ENCODE results near the gene EVC. TPM values are rescaled to one million over a fixed set of nuclear protein-coding genes. Genes with fewer than 3 reads are reported as not detected.
"Not testable (repeated sequence)": the region's sequence is repeated elsewhere in the genome, so short reads cannot be mapped to it uniquely, and the experiment has no call there.

Gene EVC
- total RNA-seq, 4 donors from 2014 or later = 12.4 to 29.3 (median 17.6) TPM

DNA sequence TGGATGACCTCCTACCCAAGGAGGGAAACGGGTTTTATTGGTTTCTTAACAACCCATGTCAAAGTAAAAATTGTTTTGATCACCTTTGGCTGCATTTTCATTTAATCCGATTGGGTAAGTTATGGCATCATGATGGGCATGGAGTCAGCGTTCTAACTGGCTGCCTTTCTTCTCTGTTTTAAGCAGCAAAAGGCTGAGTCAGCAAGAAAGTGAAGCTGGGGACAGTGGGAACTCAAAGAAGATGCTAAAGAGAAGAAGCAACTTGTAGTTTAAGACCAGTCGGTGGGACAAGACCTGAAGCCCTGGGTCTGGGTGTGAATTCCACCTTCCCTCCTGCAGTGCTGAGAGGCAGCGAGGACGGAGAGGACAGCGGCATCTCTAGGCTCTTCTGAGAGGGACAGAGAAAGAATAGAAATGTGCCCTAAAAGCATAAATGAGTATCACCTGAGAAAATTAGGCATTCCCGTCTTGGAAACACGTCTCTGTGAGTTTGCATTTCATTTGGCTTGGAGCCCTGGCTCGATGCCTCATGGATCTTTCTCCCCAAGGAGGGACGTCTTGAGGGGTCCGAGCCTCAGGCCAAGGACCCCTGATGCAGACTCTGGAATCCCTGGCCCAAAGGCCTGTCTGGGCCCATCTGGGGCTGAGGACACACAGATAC is 99.9 kb downstream of the EVC start:
- TF ChIP-seq, protein P1, sequence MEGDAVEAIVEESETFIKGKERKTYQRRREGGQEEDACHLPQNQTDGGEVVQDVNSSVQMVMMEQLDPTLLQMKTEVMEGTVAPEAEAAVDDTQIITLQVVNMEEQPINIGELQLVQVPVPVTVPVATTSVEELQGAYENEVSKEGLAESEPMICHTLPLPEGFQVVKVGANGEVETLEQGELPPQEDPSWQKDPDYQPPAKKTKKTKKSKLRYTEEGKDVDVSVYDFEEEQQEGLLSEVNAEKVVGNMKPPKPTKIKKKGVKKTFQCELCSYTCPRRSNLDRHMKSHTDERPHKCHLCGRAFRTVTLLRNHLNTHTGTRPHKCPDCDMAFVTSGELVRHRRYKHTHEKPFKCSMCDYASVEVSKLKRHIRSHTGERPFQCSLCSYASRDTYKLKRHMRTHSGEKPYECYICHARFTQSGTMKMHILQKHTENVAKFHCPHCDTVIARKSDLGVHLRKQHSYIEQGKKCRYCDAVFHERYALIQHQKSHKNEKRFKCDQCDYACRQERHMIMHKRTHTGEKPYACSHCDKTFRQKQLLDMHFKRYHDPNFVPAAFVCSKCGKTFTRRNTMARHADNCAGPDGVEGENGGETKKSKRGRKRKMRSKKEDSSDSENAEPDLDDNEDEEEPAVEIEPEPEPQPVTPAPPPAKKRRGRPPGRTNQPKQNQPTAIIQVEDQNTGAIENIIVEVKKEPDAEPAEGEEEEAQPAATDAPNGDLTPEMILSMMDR (IDR thresholded peaks at IDR 0.05) = no peak
- ATAC-seq (ENCODE audit: low FRiP score) = no peak
- no peak for DNase-seq (ENCODE audit: low spot score)

DNA sequence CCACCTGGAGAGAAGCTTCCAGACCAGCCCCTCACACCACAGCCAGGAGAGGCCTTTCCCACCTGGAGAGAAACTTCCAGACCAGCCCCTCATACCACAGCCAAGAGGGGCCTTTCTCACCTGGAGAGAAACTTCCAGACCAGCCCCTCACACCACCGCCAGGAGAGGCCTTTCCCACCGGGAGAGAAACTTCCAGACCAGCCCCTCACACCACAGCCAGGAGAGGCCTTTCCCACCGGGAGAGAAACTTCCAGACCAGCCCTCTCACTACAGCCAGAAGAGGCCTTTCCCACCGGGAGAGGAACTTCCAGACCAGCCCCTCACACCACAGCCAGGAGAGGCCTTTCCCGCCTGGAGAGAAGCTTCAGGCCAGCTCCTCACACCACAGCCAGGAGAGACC is 101.1 kb downstream of the EVC start:
- ATAC-seq (ENCODE audit: low FRiP score); DNase-seq (ENCODE audit: low spot score): not testable (repeated sequence)

DNA sequence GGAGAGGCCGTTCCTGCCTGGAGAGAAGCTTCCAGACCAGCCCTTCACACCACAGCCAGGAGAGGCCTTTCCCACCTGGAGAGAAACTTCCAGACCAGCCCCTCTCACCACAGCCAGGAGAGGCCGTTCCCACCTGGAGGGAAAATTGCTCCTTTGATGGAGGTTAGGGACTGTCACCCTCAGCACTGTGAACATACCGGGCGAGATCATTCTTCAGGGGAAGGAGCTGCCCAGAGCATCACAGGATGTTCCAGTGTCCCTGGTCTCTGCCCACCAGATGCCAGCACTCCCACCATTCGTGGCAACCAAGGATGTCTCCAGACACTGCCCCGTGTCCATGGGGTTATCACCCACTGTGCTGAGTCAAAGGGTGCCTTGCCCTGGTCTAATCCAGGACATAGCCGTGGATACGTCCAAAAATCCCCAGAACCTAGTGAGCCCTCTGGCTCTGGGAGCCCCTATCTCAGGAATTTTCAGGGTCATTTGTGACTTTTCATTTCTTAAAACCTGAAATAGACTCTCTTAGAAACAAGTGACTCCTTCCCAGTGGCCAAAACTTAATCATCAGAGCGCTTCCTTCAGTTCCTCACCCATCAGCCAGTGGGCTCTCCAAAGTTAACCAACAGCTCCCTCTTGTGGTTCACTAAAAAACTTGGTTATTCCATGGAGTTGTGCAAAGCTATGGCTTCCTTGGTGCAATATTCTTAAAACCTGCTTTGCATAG is 101.7 kb downstream of the EVC start:
- DNase-seq (ENCODE audit: low spot score) = no peak
- TF ChIP-seq, protein P1 (IDR thresholded peaks at IDR 0.05) = no peak
- no peak for ATAC-seq (ENCODE audit: low FRiP score)

DNA sequence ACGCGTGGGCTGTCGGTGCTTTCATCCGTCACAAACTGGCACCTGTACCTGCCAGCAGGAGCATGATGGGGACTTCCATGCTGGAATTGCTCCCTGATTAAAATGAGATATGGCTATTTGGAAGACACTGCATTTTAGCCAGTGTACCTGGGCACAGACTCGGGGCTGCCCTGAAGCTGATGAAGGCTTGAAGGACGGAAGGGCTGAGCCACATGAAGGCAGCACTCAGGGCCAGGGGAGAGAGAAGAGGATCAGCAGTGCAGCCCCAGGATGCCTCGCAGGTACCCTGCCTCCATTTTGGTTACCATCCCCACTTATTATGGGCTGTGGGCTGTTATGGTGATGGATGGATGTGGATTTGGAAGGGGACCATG is 102.9 kb downstream of the EVC start:
- no peak for DNase-seq (ENCODE audit: low spot score)
- TF ChIP-seq, protein P1 (IDR thresholded peaks at IDR 0.05) = no peak
- ATAC-seq (ENCODE audit: low FRiP score) = no peak

DNA sequence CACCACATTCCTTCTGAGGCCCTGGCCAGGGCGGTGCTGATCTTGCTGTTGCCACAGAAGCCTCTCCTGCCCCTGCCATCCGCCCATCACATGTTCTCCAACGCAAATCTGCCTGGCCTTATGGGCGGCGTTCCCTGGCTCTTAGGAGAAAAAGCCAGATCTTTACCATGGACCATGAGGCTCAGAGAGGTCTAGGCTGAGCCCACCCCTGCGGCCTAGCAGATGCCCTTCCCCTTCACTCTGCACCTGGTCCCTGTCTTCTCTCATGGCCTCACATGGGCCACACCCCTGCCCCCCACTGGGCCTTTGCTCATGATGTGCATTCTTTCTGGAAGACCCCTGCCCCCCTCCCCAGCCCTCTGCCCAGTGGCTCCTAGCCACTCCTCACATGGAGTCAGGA is 103.4 kb downstream of the EVC start:
- ATAC-seq (ENCODE audit: low FRiP score) (no peak), DNase-seq (ENCODE audit: low spot score) (no peak)
- TF ChIP-seq, protein P1 (IDR thresholded peaks at IDR 0.05) = no peak

DNA sequence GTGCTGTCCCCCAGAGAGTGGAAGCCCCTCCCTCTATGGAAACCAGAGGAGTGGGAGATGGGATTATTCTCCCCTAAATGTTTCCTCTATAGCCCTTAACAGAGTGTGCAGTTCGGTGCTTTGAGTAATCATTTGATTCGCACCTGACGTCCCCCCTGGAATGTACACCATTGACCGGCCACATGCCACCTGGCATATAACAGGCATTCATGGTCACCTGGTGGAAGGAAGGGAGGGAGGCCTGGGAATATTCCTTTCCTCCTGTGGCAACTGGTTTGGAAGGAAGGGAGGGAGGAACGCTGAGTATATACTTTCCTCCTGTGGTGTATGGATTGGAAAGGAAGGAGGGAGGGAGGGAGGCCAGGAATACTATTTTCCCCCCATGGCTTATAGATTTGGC is 104.6 kb downstream of the EVC start:
- no peak for DNase-seq (ENCODE audit: low spot score)

DNA sequence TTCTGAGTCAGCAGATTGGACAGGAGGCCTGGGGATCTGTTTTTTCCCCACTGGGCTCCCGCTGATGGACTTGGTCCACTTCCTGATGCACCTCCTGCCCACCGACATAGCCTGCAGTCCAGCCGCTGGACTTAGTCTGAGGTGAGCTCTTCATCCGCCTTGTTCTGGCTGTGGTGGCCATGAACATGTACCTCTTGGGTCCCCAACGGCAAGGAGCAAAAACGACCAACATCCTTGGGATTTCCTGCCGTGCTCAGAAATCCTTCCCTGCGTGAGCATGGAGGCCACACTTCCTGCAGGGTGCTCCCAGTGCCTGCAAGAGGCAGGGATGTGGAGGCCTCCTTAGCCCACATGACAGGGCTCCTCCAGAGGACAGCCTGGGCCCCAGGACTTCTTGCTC is 105.1 kb downstream of the EVC start:
- no peak for ATAC-seq (ENCODE audit: low FRiP score)
- TF ChIP-seq, protein P1 (IDR thresholded peaks at IDR 0.05) = no peak
- DNase-seq (ENCODE audit: low spot score) = no peak

More for the DNA sequence above, 104.6 kb downstream of the EVC start:
- no peak for ATAC-seq (ENCODE audit: low FRiP score)
- TF ChIP-seq, protein P1 (IDR thresholded peaks at IDR 0.05) = no peak

All from omental fat pad (tissue), 4 donors.